A673 (cell line): ENCODE measurements around the gene ABCA10.

Source experiments
- EZH2 ChIP-seq: fragments of 200-600 bp; sonication (generic); IDR thresholded peaks from 2 replicates; pipeline ENCODE4 v1.6.1; 2017; ENCODE audit warnings: borderline replicate concordance, low read depth, mild to moderate bottlenecking, mixed read lengths, antibody characterized with exemption, low read length; ENCODE audit not compliant: poor library complexity, severe bottlenecking
- TF ChIP-seq, protein P1 (sequence below): fragments of 300-800, 200-600 bp; sonication (generic); conservative IDR thresholded peaks from 2 replicates; pipeline ENCODE4 v1.5.1; 2017; ENCODE audit warnings: low read depth, mild to moderate bottlenecking, antibody characterized with exemption, low read length, moderate library complexity, mixed read lengths

DNA sequence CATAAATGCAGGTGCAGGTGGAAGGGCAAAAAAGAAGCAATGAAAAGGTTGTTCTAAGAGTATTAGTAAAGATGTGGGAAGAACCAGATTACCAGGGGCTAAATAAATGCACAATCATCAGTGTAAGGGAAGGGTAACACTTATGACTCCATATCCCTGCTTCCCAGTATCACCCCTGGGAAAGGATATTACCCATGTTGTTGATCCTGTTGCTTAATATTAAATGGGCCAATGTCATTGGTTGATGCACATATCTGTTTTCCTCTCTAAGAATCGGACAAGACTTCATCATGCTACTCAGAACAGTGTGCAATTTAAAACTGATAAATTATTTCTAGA is 52.2 kb downstream of the ABCA10 start:
- TF ChIP-seq, protein P1, sequence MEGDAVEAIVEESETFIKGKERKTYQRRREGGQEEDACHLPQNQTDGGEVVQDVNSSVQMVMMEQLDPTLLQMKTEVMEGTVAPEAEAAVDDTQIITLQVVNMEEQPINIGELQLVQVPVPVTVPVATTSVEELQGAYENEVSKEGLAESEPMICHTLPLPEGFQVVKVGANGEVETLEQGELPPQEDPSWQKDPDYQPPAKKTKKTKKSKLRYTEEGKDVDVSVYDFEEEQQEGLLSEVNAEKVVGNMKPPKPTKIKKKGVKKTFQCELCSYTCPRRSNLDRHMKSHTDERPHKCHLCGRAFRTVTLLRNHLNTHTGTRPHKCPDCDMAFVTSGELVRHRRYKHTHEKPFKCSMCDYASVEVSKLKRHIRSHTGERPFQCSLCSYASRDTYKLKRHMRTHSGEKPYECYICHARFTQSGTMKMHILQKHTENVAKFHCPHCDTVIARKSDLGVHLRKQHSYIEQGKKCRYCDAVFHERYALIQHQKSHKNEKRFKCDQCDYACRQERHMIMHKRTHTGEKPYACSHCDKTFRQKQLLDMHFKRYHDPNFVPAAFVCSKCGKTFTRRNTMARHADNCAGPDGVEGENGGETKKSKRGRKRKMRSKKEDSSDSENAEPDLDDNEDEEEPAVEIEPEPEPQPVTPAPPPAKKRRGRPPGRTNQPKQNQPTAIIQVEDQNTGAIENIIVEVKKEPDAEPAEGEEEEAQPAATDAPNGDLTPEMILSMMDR: no peak
- no peak for TF ChIP-seq EZH2
